IPS DF 6.9 (cell line): Measurements from ENCODE around the gene MRRF.

Experiments used
- DNase-seq: peaks from one replicate; pipeline ENCODE4 v3.0.0-alpha.2; 2013; ENCODE audit warnings: low read depth, low spot score
- H3K27ac ChIP-seq: one replicate; pipeline ENCODE4 v1.5.1; 2013; ENCODE audit warnings: low read length, control low read depth
- H3K27me3 ChIP-seq: 2 replicates; pipeline ENCODE4 v1.6.1; 2013; ENCODE audit warnings: mild to moderate bottlenecking, low read length; ENCODE audit not compliant: control insufficient read depth, insufficient read depth
- H3K36me3 ChIP-seq: 2 replicates; pipeline ENCODE4 v1.6.1; 2013; ENCODE audit warnings: low read length; ENCODE audit not compliant: control insufficient read depth, insufficient read depth
- H3K4me1 ChIP-seq: 2 replicates; pipeline ENCODE4 v1.6.1; 2013; ENCODE audit warnings: low read length; ENCODE audit not compliant: control insufficient read depth, insufficient read depth
- H3K4me3 ChIP-seq: 2 replicates; pipeline ENCODE4 v1.5.1; 2013; ENCODE audit warnings: mild to moderate bottlenecking, low read length
- H3K9me3 ChIP-seq: 2 replicates; pipeline ENCODE4 v1.6.1; 2013; ENCODE audit warnings: low read length, inconsistent platforms; ENCODE audit not compliant: control insufficient read depth, insufficient read depth
- WGBS: extraction: QIAGEN DNeasy Blood & Tissue Kit; methylation state at CpG from one replicate; pipeline ENCODE4 v1.1.7; 2013; ENCODE audit warnings: mixed read lengths, missing lambda C conversion rate; ENCODE audit not compliant: insufficient read length, insufficient coverage; 5-methylcytosine and 5-hydroxymethylcytosine counted together

MRRF gene

DNA sequence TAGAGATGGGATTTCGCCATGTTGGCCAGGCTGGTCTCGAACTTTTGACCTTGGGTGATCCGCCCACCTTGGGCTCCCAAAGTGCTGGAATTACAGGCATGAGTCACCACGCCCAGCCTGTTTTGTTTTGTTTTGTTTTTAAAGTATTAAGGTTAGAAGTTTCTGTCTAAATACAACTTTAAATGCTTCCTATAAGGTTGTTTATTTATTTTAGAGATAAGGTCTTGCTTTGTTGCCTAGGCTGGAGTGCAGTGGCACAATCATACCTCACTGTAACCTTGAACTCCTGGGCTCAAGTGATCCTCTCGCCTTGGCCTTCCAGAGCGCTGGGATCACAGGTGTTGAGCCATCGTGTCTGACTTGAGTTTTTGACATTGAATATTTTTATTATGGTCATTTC, 11.4 kb downstream of the MRRF start:
- Histone ChIP-seq H3K27ac (no peak overlapping the region), H3K4me1 (no peaks in the 10 kb centered on the region), H3K36me3 (peaks cover 2% of the 10 kb centered on the region; the same call in 1 of the 2 replicates), H3K4me3 (no peak overlapping the region), H3K27me3 (no peaks in the 10 kb centered on the region), H3K9me3 (no peaks in the 10 kb centered on the region)
- no CpG with 5 or more reads among the region's 7 CpGs for WGBS
- no peak for DNase-seq

- Histone ChIP-seq H3K27me3 (no peaks in the 10 kb centered on the region), H3K36me3 (peaks cover 2% of the 10 kb centered on the region; the same call in 1 of the 2 replicates), H3K9me3 (no peaks in the 10 kb centered on the region), H3K4me1 (no peaks in the 10 kb centered on the region), H3K4me3 (no peak overlapping the region), H3K27ac (no peak overlapping the region)
- no peak for DNase-seq
- WGBS, result 100% methylated on average over 1 of the region's 10 CpGs
Observed at GRCh38 chr9:122277285-122277897, 12.7 kb downstream of the MRRF start.

- no CpG with 5 or more reads among the region's 5 CpGs for WGBS
- Histone ChIP-seq H3K27ac (no peak overlapping the region), H3K4me1 (no peaks in the 10 kb centered on the region), H3K4me3 (no peak overlapping the region), H3K27me3 (no peaks in the 10 kb centered on the region), H3K36me3 (peaks cover 5% of the 10 kb centered on the region; the same call in 1 of the 2 replicates), H3K9me3 (no peaks in the 10 kb centered on the region)
- DNase-seq, result no peak
Observed at GRCh38 chr9:122281368-122281767, 16.7 kb downstream of the MRRF start.

GRCh38 chr9:122286764-122287163, 22.1 kb downstream of the MRRF start:
- WGBS, result no CpG with 5 or more reads among the region's 1 CpG
- H3K36me3 ChIP-seq, result peaks cover 6% of the 10 kb centered on the region; the same call in 1 of the 2 replicates
- no peak for DNase-seq
- H3K9me3 ChIP-seq, result no peaks in the 10 kb centered on the region; the same call in 1 of the 2 replicates
- no peaks in the 10 kb centered on the region for H3K4me1 ChIP-seq
- no peaks in the 10 kb centered on the region for H3K27me3 ChIP-seq
- H3K27ac ChIP-seq, result no peak overlapping the region
- no peak overlapping the region for H3K4me3 ChIP-seq

GRCh38 chr9:122287214-122287720, 22.6 kb downstream of the MRRF start:
- no peaks in the 10 kb centered on the region for H3K27me3 ChIP-seq
- peaks cover 9% of the 10 kb centered on the region; the same call in 1 of the 2 replicates for H3K36me3 ChIP-seq
- H3K27ac ChIP-seq, result no peak overlapping the region
- DNase-seq, result no peak
- no peak overlapping the region for H3K4me3 ChIP-seq
- no peaks in the 10 kb centered on the region for H3K4me1 ChIP-seq
- no peaks in the 10 kb centered on the region; the same call in 1 of the 2 replicates for H3K9me3 ChIP-seq
- no CpG with 5 or more reads among the region's 1 CpG for WGBS

DNA sequence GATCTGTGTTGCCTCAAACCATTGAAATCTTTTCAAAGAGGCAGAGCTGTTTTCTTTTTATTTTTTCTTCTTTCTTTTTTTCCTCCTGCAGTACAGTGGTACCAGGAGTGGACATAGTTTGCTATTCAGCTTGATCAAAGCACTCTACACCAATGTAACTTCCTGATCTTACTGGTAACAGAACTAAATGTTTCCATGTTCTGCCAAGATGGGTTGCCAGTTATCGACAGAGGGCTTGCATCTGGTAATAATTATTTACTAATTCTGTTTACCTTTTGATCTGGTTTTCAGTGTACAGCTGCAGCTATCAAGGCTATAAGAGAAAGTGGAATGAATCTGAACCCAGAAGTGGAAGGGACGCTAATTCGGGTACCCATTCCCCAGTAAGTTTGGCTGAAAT, 26.8 kb downstream of the MRRF start:
- Histone ChIP-seq H3K27ac (no peak overlapping the region), H3K36me3 (peaks cover 11% of the 10 kb centered on the region; the same call in 1 of the 2 replicates), H3K27me3 (no peaks in the 10 kb centered on the region), H3K4me1 (no peaks in the 10 kb centered on the region), H3K9me3 (no peaks in the 10 kb centered on the region; the same call in 1 of the 2 replicates), H3K4me3 (no peak overlapping the region)
- DNase-seq, result no peak
- WGBS, result no CpG with 5 or more reads among the region's 3 CpGs

- Histone ChIP-seq H3K36me3 (peaks cover 9% of the 10 kb centered on the region; the same call in 1 of the 2 replicates), H3K4me3 (no peak overlapping the region), H3K27ac (no peak overlapping the region), H3K9me3 (no peaks in the 10 kb centered on the region), H3K4me1 (no peaks in the 10 kb centered on the region), H3K27me3 (no peaks in the 10 kb centered on the region)
- no peak for DNase-seq
- WGBS, result 100% methylated on average over 3 of the region's 4 CpGs
Observed at GRCh38 chr9:122294531-122294930, 29.8 kb downstream of the MRRF start.

DNA sequence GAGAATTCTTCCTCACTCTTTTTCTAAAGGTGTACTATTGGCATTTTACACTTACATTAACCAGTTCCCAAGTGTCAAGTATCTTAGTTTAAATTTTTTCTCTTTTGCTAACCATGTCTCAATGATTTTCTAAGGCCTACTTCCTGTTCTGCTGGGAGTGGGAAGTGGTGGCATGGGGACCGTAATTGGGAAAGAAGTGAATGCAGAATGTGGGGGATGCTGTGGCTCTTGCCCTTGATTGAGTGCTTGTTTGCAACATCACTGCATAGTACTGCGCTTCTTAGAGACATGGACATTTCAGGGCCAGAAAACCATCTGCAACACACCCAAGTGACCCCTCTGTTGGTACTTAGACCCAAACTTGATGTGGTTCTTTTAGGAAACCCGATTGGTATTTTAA, 32.8 kb downstream of the MRRF start:
- Histone ChIP-seq H3K36me3 (peaks cover 4% of the 10 kb centered on the region; the same call in 1 of the 2 replicates), H3K4me3 (no peak overlapping the region), H3K9me3 (no peaks in the 10 kb centered on the region), H3K27ac (no peak overlapping the region), H3K27me3 (no peaks in the 10 kb centered on the region), H3K4me1 (no peaks in the 10 kb centered on the region)
- WGBS, result no CpG with 5 or more reads among the region's 3 CpGs
- no peak for DNase-seq

DNA sequence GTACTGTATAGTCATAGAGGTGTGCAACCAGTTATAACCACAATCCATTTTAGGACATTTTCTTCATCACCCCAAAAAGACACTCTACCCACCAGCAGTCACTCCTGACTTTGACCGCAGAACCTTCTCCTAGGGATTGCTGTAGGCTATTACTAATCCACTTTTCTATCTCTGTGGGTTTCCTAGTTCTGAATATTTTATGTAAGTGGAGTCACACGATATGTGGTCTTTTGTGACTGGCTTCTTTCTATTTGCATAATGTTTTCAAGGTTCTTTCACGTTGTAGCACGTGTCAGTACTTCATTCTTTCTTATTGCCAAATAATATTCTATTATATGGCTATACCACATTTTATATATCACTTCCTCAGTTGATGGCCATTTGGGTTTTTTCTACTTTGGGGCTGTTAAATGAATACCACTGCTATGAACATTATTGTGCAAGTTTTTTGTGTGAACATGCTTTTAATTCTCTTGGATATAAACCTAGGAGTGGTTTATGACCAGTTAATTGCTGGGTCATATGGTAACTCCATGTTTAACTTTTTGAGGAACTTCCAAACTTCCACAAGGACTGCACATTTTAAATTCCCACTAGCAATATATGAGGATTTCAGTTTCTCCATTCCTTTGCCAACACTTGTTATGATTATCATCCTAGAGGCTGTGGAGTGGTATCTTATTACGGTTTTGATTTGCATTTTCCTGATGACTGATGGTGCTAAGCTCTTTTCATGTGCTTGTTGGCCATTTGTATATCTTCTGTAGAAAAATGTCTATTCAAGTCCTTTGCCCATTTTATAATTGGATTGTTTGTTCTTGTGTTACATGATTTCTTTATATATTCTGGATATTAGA, 37.8 kb downstream of the MRRF start:
- Histone ChIP-seq H3K9me3 (no peaks in the 10 kb centered on the region), H3K36me3 (no peaks in the 10 kb centered on the region; the same call in 1 of the 2 replicates), H3K4me3 (no peak overlapping the region), H3K27me3 (no peaks in the 10 kb centered on the region), H3K4me1 (no peaks in the 10 kb centered on the region), H3K27ac (no peak overlapping the region)
- no peak for DNase-seq
- WGBS, result no CpG with 5 or more reads among the region's 5 CpGs

- Histone ChIP-seq H3K4me1 (no peaks in the 10 kb centered on the region), H3K9me3 (no peaks in the 10 kb centered on the region), H3K36me3 (no peaks in the 10 kb centered on the region; the same call in 1 of the 2 replicates), H3K27ac (no peak overlapping the region), H3K27me3 (no peaks in the 10 kb centered on the region), H3K4me3 (no peak overlapping the region)
- no CpG with 5 or more reads among the region's 5 CpGs for WGBS
- no peak for DNase-seq
Observed at GRCh38 chr9:122307061-122307460, 42.4 kb downstream of the MRRF start.
